Measurements from ENCODE around the gene TARBP2.

Gene TARBP2

GRCh38 chr12:53493610-53494391 is 7.3 kb upstream of the TARBP2 start:
- DNase-seq (ENCODE audit: insufficient read length, low spot score) (no peak), FAIRE-seq (no peak)

- FAIRE-seq = no peak
- DNase-seq (ENCODE audit: insufficient read length, low spot score) = no peak
These were observed 5.0 kb upstream of the TARBP2 start for GRCh38 chr12:53495903-53496751.

- FAIRE-seq (no peak), DNase-seq (ENCODE audit: insufficient read length, low spot score) (no peak)
These were observed 4.4 kb upstream of the TARBP2 start for GRCh38 chr12:53496752-53497032.

- FAIRE-seq (no peak), DNase-seq (ENCODE audit: insufficient read length, low spot score) (no peak)
These were observed 3.6 kb upstream of the TARBP2 start for GRCh38 chr12:53497461-53497860.

- FAIRE-seq = no peak
These were observed 2.9 kb upstream of the TARBP2 start for GRCh38 chr12:53498235-53498630.

GRCh38 chr12:53499266-53500141 is 1.6 kb upstream of the TARBP2 start, which contains the start of gene MAP3K12:
TSS of gene MAP3K12 (minus strand) at chr12:53499458. CDS start at chr12:53487391, 12,067 bp downstream.
- FAIRE-seq (peak; percentile 76), DNase-seq (ENCODE audit: insufficient read length, low spot score) (no peak)

More at GRCh38 chr12:53498235-53498630, 2.9 kb upstream of the TARBP2 start:
- no peak for DNase-seq (ENCODE audit: insufficient read length, low spot score)

GRCh38 chr12:53500142-53500775 is 824 bp upstream of the TARBP2 start:
- no peak for DNase-seq (ENCODE audit: insufficient read length, low spot score)
- FAIRE-seq = no peak

GRCh38 chr12:53501615-53502181 is 615 bp downstream of the TARBP2 start:
- DNase-seq (ENCODE audit: insufficient read length, low spot score) (no peak), FAIRE-seq (peak; percentile 4)

- FAIRE-seq (no peak), DNase-seq (ENCODE audit: insufficient read length, low spot score) (no peak)
These were observed 1.2 kb downstream of the TARBP2 start for GRCh38 chr12:53502331-53502730.

GRCh38 chr12:53502983-53503728 is 2.1 kb downstream of the TARBP2 start:
- no peak for FAIRE-seq
- no peak for DNase-seq (ENCODE audit: insufficient read length, low spot score)

GRCh38 chr12:53504004-53504920 is 3.2 kb downstream of the TARBP2 start:
- no peak for DNase-seq (ENCODE audit: insufficient read length, low spot score)
- no peak for FAIRE-seq

- FAIRE-seq (no peak), DNase-seq (ENCODE audit: insufficient read length, low spot score) (no peak)
These were observed 4.0 kb downstream of the TARBP2 start for GRCh38 chr12:53505086-53505485.

GRCh38 chr12:53505555-53506449 is 4.7 kb downstream of the TARBP2 start:
- no peak for FAIRE-seq
- DNase-seq (ENCODE audit: insufficient read length, low spot score) = no peak

GRCh38 chr12:53506450-53506785 is 5.3 kb downstream of the TARBP2 start:
- no peak for FAIRE-seq
- DNase-seq (ENCODE audit: insufficient read length, low spot score) = no peak

- DNase-seq (ENCODE audit: insufficient read length, low spot score) (no peak), FAIRE-seq (no peak)
These were observed 6.0 kb downstream of the TARBP2 start, which contains the start of gene NPFF for GRCh38 chr12:53506881-53507602. TSS of gene NPFF (minus strand) at chr12:53507484. CDS start at chr12:53507474, 10 bp downstream.

GRCh38 chr12:53507603-53507885 is 6.5 kb downstream of the TARBP2 start:
- FAIRE-seq (no peak), DNase-seq (ENCODE audit: insufficient read length, low spot score) (no peak)
